Activated gamma-delta T cell treated with Interleukin-2 at 50 U/mL for 16 hours (primary cell): Measurements from ENCODE around the gene SVEP1.
"Not testable (repeated sequence)": the region's sequence is repeated elsewhere in the genome, so short reads cannot be mapped to it uniquely, and the experiment has no call there.

Experiments
- DNase-seq: peaks from one replicate; pipeline ENCODE4 v3.0.0-alpha.2; 2020

Gene SVEP1

GRCh38 chr9:110443146-110443865 is 136.2 kb downstream of the SVEP1 start:
- no peak for DNase-seq

DNA sequence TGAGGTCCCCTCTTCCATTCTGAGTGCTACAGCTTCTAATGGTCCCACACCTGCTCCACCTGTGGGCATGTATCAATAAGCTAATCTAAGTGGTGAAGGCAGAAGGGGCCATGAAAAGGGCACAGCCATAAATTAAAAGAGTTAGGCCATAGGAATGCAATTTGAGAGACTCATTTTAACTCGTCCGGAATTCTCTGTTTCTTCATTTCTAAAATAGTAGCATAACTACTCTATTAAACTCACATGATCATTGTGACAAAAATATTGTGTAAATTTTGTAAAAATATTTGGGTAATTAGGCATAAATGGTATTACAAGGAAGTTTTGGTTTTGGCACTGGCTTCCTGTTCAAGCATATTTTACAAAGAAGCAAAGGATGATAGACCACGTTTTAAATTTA is 138.7 kb downstream of the SVEP1 start:
- no peak for DNase-seq

GRCh38 chr9:110440172-110440571 is 139.4 kb downstream of the SVEP1 start:
- DNase-seq, result no peak

DNA sequence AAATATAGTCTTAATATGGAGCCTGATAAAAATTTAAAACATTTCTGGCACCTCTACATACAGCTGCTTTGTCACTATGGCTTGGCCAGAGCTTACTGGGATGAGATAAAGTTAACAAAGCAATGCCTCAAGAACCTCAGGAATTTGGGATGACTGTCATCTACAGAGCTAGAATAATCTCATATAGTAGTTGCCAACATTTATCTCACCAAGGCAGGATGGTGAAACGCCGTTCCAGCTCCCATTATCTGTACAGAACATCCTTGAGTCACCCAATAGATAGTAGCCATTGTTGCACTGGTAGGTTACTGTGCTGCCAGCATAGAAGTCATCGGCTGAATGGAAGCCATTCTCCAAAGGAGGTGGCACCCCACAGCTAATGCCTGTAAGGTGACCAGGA is 147.3 kb downstream of the SVEP1 start:
- no peak for DNase-seq

DNA sequence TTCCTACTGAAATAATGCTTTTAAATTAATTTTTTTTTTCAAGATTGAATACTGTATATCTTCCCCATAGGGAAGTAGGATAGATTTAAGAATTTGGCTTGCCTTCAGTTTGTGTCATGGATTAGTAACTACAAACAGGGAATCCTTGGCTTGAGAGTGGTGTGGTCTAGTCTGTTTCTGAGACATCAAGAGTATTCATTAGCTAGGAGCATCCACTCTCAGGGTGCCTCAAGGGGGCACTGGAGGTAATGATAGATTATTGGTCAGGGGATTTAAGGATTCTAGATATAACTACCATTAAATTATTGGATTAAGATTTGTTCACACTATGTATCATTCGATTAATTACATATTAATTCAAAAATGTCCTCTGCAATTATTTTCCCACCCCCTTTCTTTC is 150.1 kb downstream of the SVEP1 start:
- no peak for DNase-seq

DNA sequence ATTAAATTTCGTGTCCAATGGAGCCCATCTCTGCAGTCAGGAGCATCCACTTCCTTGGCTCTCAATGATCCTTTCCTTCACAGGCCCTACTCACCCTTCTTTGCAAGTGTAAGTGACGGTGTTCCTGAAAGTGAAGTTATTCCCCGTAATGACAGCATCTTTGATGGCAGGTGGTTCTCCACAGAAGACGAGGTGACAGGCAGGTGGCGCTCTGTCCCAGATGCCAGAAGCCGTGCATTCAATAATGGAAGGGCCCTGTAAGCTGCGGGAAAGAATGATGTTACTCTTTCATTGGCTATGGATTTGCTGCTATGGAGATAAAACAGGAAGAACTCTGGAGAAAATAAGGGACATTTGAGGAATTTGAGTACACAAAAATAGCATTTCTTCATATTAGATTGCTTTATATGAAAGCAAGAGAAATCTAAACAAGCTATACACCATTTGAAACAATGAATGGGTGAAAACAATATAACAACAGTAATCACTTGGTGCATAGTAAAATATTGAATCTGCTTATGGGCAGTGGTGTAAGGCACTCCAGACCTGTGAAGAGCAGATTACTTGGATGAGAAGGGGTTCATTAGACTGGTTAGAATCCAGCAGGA is 151.9 kb downstream of the SVEP1 start:
- no peak for DNase-seq

GRCh38 chr9:110426052-110426709 is 153.4 kb downstream of the SVEP1 start:
- no peak for DNase-seq

- DNase-seq, result no peak
Observed at GRCh38 chr9:110414471-110414870, 165.1 kb downstream of the SVEP1 start.

DNA sequence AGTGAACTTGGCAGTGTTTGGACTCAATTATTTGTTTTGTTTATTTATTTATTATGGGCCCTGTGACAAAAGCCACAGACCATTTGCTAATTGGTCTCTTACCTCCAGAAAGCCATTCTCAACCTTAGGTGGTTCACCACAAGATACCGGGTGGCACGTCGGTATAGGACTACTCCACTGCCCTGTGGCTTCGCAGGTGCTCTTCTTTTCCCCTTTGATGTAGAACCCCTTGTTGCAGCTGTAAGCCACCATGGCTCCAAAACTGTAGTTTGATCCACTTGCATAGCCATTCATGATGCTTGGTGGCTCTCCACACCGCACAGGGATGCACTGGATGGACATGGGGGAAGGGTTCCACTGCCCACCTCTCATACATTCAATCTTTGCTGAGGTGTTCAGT is 168.6 kb downstream of the SVEP1 start:
- DNase-seq, result no peak

DNA sequence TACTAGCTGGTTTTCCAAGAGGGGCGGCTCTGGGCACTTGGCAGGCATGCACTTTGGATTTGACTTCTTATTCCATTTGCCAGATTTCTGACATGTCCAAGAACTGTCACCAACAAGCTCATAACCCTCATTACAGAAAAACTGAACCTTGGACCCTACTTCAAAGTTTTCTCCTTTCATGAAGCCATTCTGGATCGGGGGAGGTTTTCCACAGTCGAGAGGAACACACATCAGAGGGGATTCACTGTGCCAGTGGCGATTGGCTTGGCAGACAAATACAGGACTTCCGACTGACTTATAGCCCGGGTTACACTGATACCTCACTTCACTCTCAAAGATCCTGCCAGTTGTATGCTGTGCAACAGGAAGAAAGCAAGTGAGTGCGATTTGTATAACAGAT is 170.9 kb downstream of the SVEP1 start:
- no peak for DNase-seq

- DNase-seq, result no peak
Observed at GRCh38 chr9:110405858-110406443, 173.6 kb downstream of the SVEP1 start.

GRCh38 chr9:110404473-110404872 is 175.1 kb downstream of the SVEP1 start:
- DNase-seq, result no peak

- no peak for DNase-seq
Observed at GRCh38 chr9:110399983-110400382, 179.6 kb downstream of the SVEP1 start.

DNA sequence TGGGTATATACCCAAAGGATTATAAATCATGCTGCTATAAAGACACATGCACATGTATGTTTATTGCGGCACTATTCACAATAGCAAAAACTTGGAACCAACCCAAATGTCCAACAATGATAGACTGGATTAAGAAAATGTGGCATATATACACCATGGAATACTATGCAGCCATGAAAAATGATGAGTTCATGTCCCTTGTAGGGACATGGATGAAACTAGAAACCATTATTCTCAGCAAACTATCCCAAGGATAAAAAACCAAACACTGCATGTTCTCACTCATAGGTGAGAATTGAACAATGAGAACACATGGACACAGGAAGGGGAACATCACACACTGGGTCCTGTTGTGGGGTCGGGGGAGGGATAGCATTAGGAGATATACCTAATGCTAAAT is 180.5 kb downstream of the SVEP1 start:
- not testable (repeated sequence) for DNase-seq

GRCh38 chr9:110391826-110392485 is 187.6 kb downstream of the SVEP1 start:
- DNase-seq, result no peak

- no peak for DNase-seq
Observed at GRCh38 chr9:110389148-110389750, 190.3 kb downstream of the SVEP1 start.

DNA sequence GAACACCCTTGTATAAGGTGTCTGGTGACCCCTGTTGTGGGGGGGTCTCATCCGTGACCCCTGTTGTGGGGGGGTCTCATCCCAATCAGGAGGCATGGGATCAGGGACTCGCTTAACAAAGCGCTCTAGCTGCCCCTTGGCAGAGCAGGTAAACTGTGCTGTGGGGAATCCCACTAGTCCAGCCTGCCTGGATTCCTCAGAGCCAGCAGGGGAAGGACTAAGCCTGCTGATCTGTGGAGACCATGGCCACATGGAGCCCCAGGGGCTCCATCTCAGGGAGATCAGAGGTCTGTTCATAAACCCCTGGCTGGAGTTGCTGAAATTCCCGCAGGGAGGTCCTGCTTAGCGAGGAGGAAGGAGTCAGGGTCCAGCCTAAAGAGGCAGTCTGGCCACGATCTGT is 196.1 kb downstream of the SVEP1 start:
- DNase-seq, result no peak

DNA sequence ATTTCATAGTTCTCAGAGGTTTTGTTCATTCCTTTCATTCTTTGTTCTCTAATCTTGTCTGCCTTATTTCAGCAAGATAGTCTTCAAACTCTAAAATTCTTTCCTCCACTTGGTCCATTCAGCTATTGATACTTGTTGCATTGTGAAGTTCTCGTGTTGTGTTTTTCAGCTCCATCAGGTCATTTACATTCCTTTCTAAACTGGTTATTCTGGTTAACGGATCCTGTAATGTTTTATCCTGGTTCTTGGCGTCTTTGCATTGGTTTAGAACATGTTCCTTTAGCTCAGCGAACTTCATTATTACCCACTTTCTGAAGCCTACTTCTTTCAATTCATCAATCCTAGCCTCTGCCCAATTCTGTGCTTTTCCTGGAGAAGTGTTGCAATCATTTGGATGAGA is 196.8 kb downstream of the SVEP1 start:
- no peak for DNase-seq

- DNase-seq, result no peak
Observed at GRCh38 chr9:110371411-110372007, 208.0 kb downstream of the SVEP1 start.

GRCh38 chr9:110370315-110370714 is 209.2 kb downstream of the SVEP1 start:
- no peak for DNase-seq

GRCh38 chr9:110364451-110364850 is 215.1 kb downstream of the SVEP1 start:
- no peak for DNase-seq

GRCh38 chr9:110358992-110359391 is 220.5 kb downstream of the SVEP1 start:
- DNase-seq, result not testable (repeated sequence)

DNA sequence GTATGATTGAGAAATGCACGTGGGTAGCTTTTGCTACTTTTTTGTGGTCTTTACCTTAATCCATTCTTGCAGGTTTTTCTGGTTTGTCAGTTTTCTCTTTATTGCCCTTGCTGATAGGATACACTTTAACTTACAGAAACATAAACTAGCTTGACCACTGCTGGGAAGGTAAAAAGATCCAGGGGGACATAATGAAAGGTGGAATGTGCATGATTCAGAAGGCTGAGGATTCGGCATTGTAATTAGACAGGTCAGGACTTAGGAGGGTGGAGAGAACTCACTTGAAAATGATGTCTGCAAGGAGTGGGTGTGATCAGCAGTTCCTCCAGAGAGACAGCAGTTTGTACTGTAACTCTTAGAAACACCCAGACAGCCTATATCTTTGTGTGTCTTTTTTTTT is 222.0 kb downstream of the SVEP1 start:
- DNase-seq, result no peak
